GM12872 (cell line): ENCODE data around the gene TEX13B.
A peak's percentile ranks its signal among the peaks of the same experiment; 100 is the strongest.

ENCODE experiments used
- CTCF ChIP-seq: IDR thresholded peaks from 3 replicates; pipeline ENCODE4 v1.5.1; 2011; ENCODE audit warnings: low read depth, mild to moderate bottlenecking, low read length, moderate library complexity; ENCODE audit not compliant: insufficient read depth

Gene TEX13B

GRCh38 chrX:107982356-107982755 is at the start of gene TEX13B:
TEX13B (minus strand) TSS chrX:107982370; CDS start chrX:107982127, 243 bp downstream.
- TF ChIP-seq CTCF = no peak

- no peak for TF ChIP-seq CTCF
Measured at GRCh38 chrX:108029928-108030711, 48.0 kb upstream of the TEX13B start.

- TF ChIP-seq CTCF = no peak
Measured at GRCh38 chrX:108028854-108029253, 46.7 kb upstream of the TEX13B start.

- no peak for TF ChIP-seq CTCF
Measured at GRCh38 chrX:108025954-108026600, 43.9 kb upstream of the TEX13B start.

- TF ChIP-seq CTCF = no peak
Measured at GRCh38 chrX:108025376-108025775, 43.2 kb upstream of the TEX13B start.

- TF ChIP-seq CTCF = no peak
Measured at GRCh38 chrX:108022491-108023089, 40.4 kb upstream of the TEX13B start.

GRCh38 chrX:108020631-108021030 is 38.5 kb upstream of the TEX13B start:
- peak; percentile 49 for TF ChIP-seq CTCF
